CD14-positive monocyte (primary cell): ENCODE data around the gene RRAS. TPM values are rescaled to one million over a fixed set of nuclear protein-coding genes. Genes with fewer than 3 reads are reported as not detected.

Experiments
- DNase-seq, 3 donors: peaks; one replicate each; pipeline ENCODE4 v3.0.0-alpha.2; 2011 to 2022
- H2AFZ ChIP-seq: 2 replicates; pipeline ENCODE4 v1.6.0; 2012; ENCODE audit warnings: mild to moderate bottlenecking, low read depth, low read length, inconsistent platforms; ENCODE audit not compliant: insufficient read depth, poor library complexity, severe bottlenecking
- H3K27ac ChIP-seq, 2 donors: 1 replicate in 1 of 2; 2 replicates in 1 of 2; pipeline ENCODE4 v1.5.1; 2012 to 2013; ENCODE audit warnings: low read length in 2 of 2, control low read depth in 1 of 2, inconsistent platforms in 1 of 2, low read depth in 1 of 2, mild to moderate bottlenecking in 1 of 2
- H3K27me3 ChIP-seq, 2 donors: one replicate each; pipeline versions ENCODE4 v1.6.0 to v1.6.1; 2011 to 2013; ENCODE audit warnings: low read length in 2 of 2; ENCODE audit not compliant: control insufficient read depth in 2 of 2, insufficient read depth in 2 of 2
- H3K36me3 ChIP-seq, 2 donors: replicated peaks in 1 of 2; 1 replicate in 1 of 2; 2 replicates in 1 of 2; pipeline versions ENCODE4 v1.5.1 to v1.6.1; 2012 to 2013; ENCODE audit warnings: low read length in 2 of 2, control low read depth in 1 of 2, inconsistent platforms in 1 of 2, mild to moderate bottlenecking in 1 of 2; ENCODE audit not compliant: insufficient read depth in 2 of 2, control insufficient read depth in 1 of 2
- H3K4me1 ChIP-seq, 2 donors: 1 replicate in 1 of 2; 2 replicates in 1 of 2; pipeline versions ENCODE4 v1.5.1 to v1.6.1; 2012 to 2013; ENCODE audit warnings: low read length in 2 of 2, control low read depth in 1 of 2, inconsistent platforms in 1 of 2, mild to moderate bottlenecking in 1 of 2, moderate library complexity in 1 of 2; ENCODE audit not compliant: insufficient read depth in 2 of 2, control insufficient read depth in 1 of 2
- H3K4me2 ChIP-seq: replicated peaks from 2 replicates; pipeline ENCODE3; 2012; ENCODE audit warnings: low read length, moderate library complexity, mild to moderate bottlenecking; ENCODE audit not compliant: poor library complexity, severe bottlenecking; ENCODE audit errors: extremely low read depth
- H3K4me3 ChIP-seq, 3 experiments: fragments of 200-600 bp in 1 of 3; sonication (generic) in 1 of 3; replicated peaks in 1 of 3; 1 replicate in 2 of 3; 2 replicates in 1 of 3; pipeline ENCODE4 v1.5.1; 2011 to 2013; ENCODE audit warnings: low read length in 3 of 3, mild to moderate bottlenecking in 3 of 3, control low read depth in 2 of 3, low read depth in 2 of 3, inconsistent platforms in 1 of 3, moderate library complexity in 1 of 3
- H3K79me2 ChIP-seq: 2 replicates; pipeline ENCODE4 v1.6.0; 2012; ENCODE audit warnings: mild to moderate bottlenecking, control low read depth, inconsistent platforms, low read length, moderate library complexity; ENCODE audit not compliant: insufficient read depth
- H3K9ac ChIP-seq: 2 replicates; pipeline ENCODE4 v1.6.0; 2017; ENCODE audit warnings: low read length, mild to moderate bottlenecking; ENCODE audit not compliant: insufficient read depth, poor library complexity, severe bottlenecking
- H3K9me3 ChIP-seq, 2 donors: replicated peaks in 1 of 2; 1 replicate in 1 of 2; 2 replicates in 1 of 2; pipeline versions ENCODE4 v1.5.1 to v1.6.1; 2012 to 2013; ENCODE audit warnings: low read length in 2 of 2, control low read depth in 1 of 2; ENCODE audit not compliant: control insufficient read depth in 1 of 2, insufficient read depth in 1 of 2
- H4K20me1 ChIP-seq: 2 replicates; pipeline ENCODE4 v1.6.0; 2012; ENCODE audit warnings: mild to moderate bottlenecking, low read length, control low read depth, moderate library complexity; ENCODE audit not compliant: insufficient read depth
- H3K27ac Mint-ChIP-seq, 7 donors: one replicate each; pipeline ENCODE4 v1.8.0; 2020; ENCODE audit warnings: mild to moderate bottlenecking in 7 of 7, mixed read lengths in 7 of 7, moderate library complexity in 6 of 7, inconsistent platforms in 2 of 7
- H3K27me3 Mint-ChIP-seq, 3 donors: one replicate each; pipeline ENCODE4 v1.8.0; 2021 to 2022; ENCODE audit warnings: low read depth in 3 of 3, mild to moderate bottlenecking in 3 of 3, mixed read lengths in 3 of 3, moderate library complexity in 3 of 3, inconsistent platforms in 1 of 3
- H3K36me3 Mint-ChIP-seq, 2 donors: one replicate each; pipeline ENCODE4 v1.8.0; 2020; ENCODE audit warnings: mixed read lengths in 2 of 2, inconsistent platforms in 1 of 2, mild to moderate bottlenecking in 1 of 2
- H3K4me1 Mint-ChIP-seq: one replicate; pipeline ENCODE4 v1.8.0; 2020; ENCODE audit warnings: mild to moderate bottlenecking, mixed read lengths
- H3K4me3 Mint-ChIP-seq, 2 donors: one replicate each; pipeline ENCODE4 v1.8.0; 2020; ENCODE audit warnings: mild to moderate bottlenecking in 2 of 2, mixed read lengths in 2 of 2, moderate library complexity in 1 of 2
- H3K9me3 Mint-ChIP-seq, 7 donors: one replicate each; pipeline ENCODE4 v1.8.0; 2020 to 2022; ENCODE audit warnings: mixed read lengths in 7 of 7, mild to moderate bottlenecking in 6 of 7, moderate library complexity in 6 of 7, inconsistent platforms in 2 of 7
- CTCF ChIP-seq: fragments of 200-600 bp; IDR thresholded peaks from one replicate; pipeline ENCODE4 v1.8.0; 2022; ENCODE audit warnings: antibody characterized with exemption, mild to moderate bottlenecking
- WGBS: methylation state at CpG from one replicate; pipeline ENCODE4 v1.1.5; 2013; ENCODE audit warnings: missing lambda C conversion rate; ENCODE audit not compliant: insufficient coverage; 5-methylcytosine and 5-hydroxymethylcytosine counted together
- intact Hi-C, 2 donors: fragments of 100-400 bp; cut with micrococcal nuclease; formaldehyde crosslinking; loops; one replicate each; pipeline versions ENCODE4 v1.15.0 to v1.15.1; 2023
- polyA plus RNA-seq, 3 donors: library from polyadenylated mRNA; depleted of rRNA in 1 of 3; unstranded in 2 of 3; stranded (reverse) in 1 of 3; fragments of 300-500 nt in 2 of 3; fragments of >200 nt in 1 of 3; fragmentation: Illumina TruSeq in 2 of 3; gene quantifications; 1 replicate in 2 of 3; 2 replicates in 1 of 3; pipeline ENCODE4 v1.2.3, GENCODE V29; 2012 to 2021

The RRAS gene
- polyA plus RNA-seq, 3 donors, result 74.9 to 91.7 (median 80.0) TPM

GRCh38 chr19:49655570-49656455 lies 15.9 kb upstream of the RRAS start:
- Histone ChIP-seq H3K4me3 (no peak overlapping the region), H3K4me2 (no peak overlapping the region), H3K27me3 (no peaks in the 10 kb centered on the region), H3K27ac (no peak overlapping the region), H3K9me3 (no peaks in the 10 kb centered on the region), H4K20me1 (peaks cover 36% of the 10 kb centered on the region), H3K79me2 (no peaks in the 10 kb centered on the region), H2AFZ (no peak overlapping the region), H3K4me1 (no peaks in the 10 kb centered on the region), H3K36me3 (peaks cover 81 to 92% of the 10 kb centered on the region in 2 donors), H3K9ac (no peak overlapping the region)
- no peak for DNase-seq
- Mint-ChIP-seq H3K4me3 (no peak overlapping the region), H3K27ac (no peak overlapping the region), H3K9me3 (peaks cover 0 to 4% (median 0%) of the 10 kb centered on the region in 7 donors), H3K4me1 (no peaks in the 10 kb centered on the region), H3K27me3 (peaks cover 0 to 3% (median 0%) of the 10 kb centered on the region in 3 donors), H3K36me3 (peaks cover 65 to 88% of the 10 kb centered on the region in 2 donors)
- intact Hi-C loops, result no loop called here
- 92% methylated on average over 21 of the region's 23 CpGs for WGBS
- no peak for TF ChIP-seq CTCF

- 91% methylated on average over 6 of the region's 10 CpGs for WGBS
- no peak overlapping the region for H3K4me3 ChIP-seq
- no peak overlapping the region for H3K27ac ChIP-seq
- H3K4me1 Mint-ChIP-seq, result no peaks in the 10 kb centered on the region
- H3K27me3 ChIP-seq, result no peaks in the 10 kb centered on the region
- DNase-seq, result no peak
- peaks cover 0 to 3% (median 0%) of the 10 kb centered on the region in 3 donors for H3K27me3 Mint-ChIP-seq
- H3K4me2 ChIP-seq, result no peak overlapping the region
- intact Hi-C loops, result no loop called here
- H3K36me3 ChIP-seq, result peaks cover 81 to 91% of the 10 kb centered on the region in 2 donors
- no peak overlapping the region for H3K4me3 Mint-ChIP-seq
- H4K20me1 ChIP-seq, result peaks cover 38% of the 10 kb centered on the region
- H3K9ac ChIP-seq, result no peak overlapping the region
- H3K4me1 ChIP-seq, result no peaks in the 10 kb centered on the region
- no peak for TF ChIP-seq CTCF
- no peak overlapping the region for H3K27ac Mint-ChIP-seq
- peaks cover 65 to 88% of the 10 kb centered on the region in 2 donors for H3K36me3 Mint-ChIP-seq
- H2AFZ ChIP-seq, result no peak overlapping the region
- peaks cover 0 to 4% (median 0%) of the 10 kb centered on the region in 7 donors for H3K9me3 Mint-ChIP-seq
- H3K79me2 ChIP-seq, result peaks cover 3% of the 10 kb centered on the region
- no peaks in the 10 kb centered on the region for H3K9me3 ChIP-seq
Measured at GRCh38 chr19:49654581-49654980, 14.6 kb upstream of the RRAS start.
